ENCODE results near the gene BUB3.

DNA sequence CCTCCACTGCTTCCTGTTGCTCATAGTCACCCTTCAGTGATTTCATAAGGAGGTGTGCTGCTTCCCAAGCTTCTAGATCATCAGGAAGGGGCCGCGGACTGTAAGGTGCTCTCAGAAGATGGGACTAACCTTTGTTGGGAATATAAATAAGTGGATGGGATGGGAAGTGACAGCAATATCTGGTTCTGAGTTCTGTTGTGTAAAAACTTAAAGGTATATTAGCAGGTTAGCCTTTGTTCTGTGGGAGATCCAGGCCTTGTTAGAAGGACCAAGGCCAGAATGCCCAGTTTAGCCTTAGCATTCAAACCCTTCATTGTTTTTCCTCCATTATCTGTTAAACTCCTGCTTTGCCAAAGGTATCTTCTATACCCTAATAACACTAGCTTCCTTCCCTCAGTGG lies 12.4 kb downstream of the BUB3 start:
- TF ChIP-seq, protein P1, sequence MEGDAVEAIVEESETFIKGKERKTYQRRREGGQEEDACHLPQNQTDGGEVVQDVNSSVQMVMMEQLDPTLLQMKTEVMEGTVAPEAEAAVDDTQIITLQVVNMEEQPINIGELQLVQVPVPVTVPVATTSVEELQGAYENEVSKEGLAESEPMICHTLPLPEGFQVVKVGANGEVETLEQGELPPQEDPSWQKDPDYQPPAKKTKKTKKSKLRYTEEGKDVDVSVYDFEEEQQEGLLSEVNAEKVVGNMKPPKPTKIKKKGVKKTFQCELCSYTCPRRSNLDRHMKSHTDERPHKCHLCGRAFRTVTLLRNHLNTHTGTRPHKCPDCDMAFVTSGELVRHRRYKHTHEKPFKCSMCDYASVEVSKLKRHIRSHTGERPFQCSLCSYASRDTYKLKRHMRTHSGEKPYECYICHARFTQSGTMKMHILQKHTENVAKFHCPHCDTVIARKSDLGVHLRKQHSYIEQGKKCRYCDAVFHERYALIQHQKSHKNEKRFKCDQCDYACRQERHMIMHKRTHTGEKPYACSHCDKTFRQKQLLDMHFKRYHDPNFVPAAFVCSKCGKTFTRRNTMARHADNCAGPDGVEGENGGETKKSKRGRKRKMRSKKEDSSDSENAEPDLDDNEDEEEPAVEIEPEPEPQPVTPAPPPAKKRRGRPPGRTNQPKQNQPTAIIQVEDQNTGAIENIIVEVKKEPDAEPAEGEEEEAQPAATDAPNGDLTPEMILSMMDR (IDR thresholded peaks at IDR 0.05) = no peak
- no peak for TF ChIP-seq POLR2A (IDR thresholded peaks at IDR 0.05)

All from thyroid gland (tissue), 4 donors.